ENCODE results near the gene USP49. TPM values are rescaled to one million over a fixed set of nuclear protein-coding genes. Genes with fewer than 3 reads are reported as not detected.

Gene USP49
- total and polyA plus RNA-seq, 2 of the 13 experiments (the other 11 are each of a cell fraction or from before 2014, with no cell fraction given) = 2.9 to 4.3 TPM

DNA sequence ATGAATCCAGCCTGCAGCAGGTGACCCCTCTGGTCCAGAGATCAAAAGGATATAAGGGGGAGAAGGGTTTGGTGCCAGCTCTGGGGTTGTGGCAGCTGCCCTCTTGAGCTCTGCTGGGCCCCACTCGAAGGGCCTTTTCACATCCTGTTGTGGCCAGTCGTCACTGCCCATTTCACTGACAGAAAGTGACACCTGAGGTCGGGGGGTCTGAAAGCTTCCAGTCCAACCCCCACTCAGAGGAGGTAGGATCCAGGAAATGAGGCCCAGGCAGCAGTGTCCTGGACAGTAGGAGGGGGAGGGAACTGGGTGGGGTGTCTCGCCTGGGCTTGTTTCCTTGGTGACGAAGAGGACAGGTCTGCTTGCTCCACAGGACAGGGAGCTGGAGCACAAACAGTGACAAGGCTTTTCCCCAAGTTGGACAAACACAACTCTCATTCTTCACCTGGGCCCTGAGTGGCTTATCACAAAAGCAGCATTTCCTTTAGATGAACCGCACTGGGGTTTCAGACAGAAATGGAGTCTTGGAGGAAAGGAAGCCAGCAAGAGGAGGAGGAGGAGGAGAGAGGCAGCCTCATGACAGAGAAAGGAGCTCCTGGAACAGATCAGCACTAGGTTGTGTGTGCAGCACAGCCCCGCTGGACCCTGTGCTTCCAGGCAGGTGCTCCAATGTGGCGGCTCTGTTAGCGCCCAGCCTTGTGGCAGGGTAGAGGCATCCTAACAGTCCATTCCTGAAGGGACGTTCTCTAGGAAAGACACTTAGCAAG lies 126.4 kb downstream of the USP49 start (continued):
- TF ChIP-seq, protein P1, sequence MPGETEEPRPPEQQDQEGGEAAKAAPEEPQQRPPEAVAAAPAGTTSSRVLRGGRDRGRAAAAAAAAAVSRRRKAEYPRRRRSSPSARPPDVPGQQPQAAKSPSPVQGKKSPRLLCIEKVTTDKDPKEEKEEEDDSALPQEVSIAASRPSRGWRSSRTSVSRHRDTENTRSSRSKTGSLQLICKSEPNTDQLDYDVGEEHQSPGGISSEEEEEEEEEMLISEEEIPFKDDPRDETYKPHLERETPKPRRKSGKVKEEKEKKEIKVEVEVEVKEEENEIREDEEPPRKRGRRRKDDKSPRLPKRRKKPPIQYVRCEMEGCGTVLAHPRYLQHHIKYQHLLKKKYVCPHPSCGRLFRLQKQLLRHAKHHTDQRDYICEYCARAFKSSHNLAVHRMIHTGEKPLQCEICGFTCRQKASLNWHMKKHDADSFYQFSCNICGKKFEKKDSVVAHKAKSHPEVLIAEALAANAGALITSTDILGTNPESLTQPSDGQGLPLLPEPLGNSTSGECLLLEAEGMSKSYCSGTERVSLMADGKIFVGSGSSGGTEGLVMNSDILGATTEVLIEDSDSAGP (CRISPR knock-in tag; IDR thresholded peaks at IDR 0.05; ENCODE audit: borderline replicate concordance) = peak; percentile 24; the same call in 1 of the 2 replicates
- TF ChIP-seq POLR2A (IDR thresholded peaks at IDR 0.05; ENCODE audit: insufficient read depth in 1 of 2, low read depth in 2 of 2, low read length in 2 of 2) = peak in 1 of 2 experiments; percentile 30; a peak in 1 of 4 replicates
- no peak; the same call in 1 of the 2 replicates for TF ChIP-seq NR2C2 (CRISPR knock-in tag; IDR thresholded peaks at IDR 0.05; ENCODE audit: borderline replicate concordance)
- TF ChIP-seq, protein P2, sequence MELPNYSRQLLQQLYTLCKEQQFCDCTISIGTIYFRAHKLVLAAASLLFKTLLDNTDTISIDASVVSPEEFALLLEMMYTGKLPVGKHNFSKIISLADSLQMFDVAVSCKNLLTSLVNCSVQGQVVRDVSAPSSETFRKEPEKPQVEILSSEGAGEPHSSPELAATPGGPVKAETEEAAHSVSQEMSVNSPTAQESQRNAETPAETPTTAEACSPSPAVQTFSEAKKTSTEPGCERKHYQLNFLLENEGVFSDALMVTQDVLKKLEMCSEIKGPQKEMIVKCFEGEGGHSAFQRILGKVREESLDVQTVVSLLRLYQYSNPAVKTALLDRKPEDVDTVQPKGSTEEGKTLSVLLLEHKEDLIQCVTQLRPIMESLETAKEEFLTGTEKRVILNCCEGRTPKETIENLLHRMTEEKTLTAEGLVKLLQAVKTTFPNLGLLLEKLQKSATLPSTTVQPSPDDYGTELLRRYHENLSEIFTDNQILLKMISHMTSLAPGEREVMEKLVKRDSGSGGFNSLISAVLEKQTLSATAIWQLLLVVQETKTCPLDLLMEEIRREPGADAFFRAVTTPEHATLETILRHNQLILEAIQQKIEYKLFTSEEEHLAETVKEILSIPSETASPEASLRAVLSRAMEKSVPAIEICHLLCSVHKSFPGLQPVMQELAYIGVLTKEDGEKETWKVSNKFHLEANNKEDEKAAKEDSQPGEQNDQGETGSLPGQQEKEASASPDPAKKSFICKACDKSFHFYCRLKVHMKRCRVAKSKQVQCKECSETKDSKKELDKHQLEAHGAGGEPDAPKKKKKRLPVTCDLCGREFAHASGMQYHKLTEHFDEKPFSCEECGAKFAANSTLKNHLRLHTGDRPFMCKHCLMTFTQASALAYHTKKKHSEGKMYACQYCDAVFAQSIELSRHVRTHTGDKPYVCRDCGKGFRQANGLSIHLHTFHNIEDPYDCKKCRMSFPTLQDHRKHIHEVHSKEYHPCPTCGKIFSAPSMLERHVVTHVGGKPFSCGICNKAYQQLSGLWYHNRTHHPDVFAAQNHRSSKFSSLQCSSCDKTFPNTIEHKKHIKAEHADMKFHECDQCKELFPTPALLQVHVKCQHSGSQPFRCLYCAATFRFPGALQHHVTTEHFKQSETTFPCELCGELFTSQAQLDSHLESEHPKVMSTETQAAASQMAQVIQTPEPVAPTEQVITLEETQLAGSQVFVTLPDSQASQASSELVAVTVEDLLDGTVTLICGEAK (IDR thresholded peaks at IDR 0.05) = no peak
- TF ChIP-seq, protein P2 (CRISPR knock-in tag; IDR thresholded peaks at IDR 0.05) = no peak
- TF ChIP-seq ZNF143 (CRISPR knock-in tag; IDR thresholded peaks at IDR 0.05) = no peak; the same call in 1 of the 2 replicates
- 0 out of 2 replicates have a peak, but pooled peaks have one; percentile 60 for TF ChIP-seq ZFP90 (CRISPR knock-in tag; IDR thresholded peaks at IDR 0.05; ENCODE audit: borderline replicate concordance)
- peak; percentile 14; the same call in 1 of the 2 replicates for TF ChIP-seq RXRB (CRISPR knock-in tag; IDR thresholded peaks at IDR 0.05; ENCODE audit: borderline replicate concordance)
- TF ChIP-seq ZNF878 (CRISPR knock-in tag; IDR thresholded peaks at IDR 0.05) = no peak
- TF ChIP-seq ZNF451 (CRISPR knock-in tag; IDR thresholded peaks at IDR 0.05) = peak; percentile 76; the same call in 1 of the 2 replicates
- TF ChIP-seq, protein P3, sequence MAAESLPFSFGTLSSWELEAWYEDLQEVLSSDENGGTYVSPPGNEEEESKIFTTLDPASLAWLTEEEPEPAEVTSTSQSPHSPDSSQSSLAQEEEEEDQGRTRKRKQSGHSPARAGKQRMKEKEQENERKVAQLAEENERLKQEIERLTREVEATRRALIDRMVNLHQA (CRISPR knock-in tag; IDR thresholded peaks at IDR 0.05) = no peak
- TF ChIP-seq ZNF713 (CRISPR knock-in tag; IDR thresholded peaks at IDR 0.05) = no peak
- TF ChIP-seq ZNF772 (CRISPR knock-in tag; IDR thresholded peaks at IDR 0.05) = no peak
- no peak for TF ChIP-seq JARID2 (CRISPR knock-in tag; IDR thresholded peaks at IDR 0.05; ENCODE audit: insufficient replicate concordance)
- TF ChIP-seq, protein P4, sequence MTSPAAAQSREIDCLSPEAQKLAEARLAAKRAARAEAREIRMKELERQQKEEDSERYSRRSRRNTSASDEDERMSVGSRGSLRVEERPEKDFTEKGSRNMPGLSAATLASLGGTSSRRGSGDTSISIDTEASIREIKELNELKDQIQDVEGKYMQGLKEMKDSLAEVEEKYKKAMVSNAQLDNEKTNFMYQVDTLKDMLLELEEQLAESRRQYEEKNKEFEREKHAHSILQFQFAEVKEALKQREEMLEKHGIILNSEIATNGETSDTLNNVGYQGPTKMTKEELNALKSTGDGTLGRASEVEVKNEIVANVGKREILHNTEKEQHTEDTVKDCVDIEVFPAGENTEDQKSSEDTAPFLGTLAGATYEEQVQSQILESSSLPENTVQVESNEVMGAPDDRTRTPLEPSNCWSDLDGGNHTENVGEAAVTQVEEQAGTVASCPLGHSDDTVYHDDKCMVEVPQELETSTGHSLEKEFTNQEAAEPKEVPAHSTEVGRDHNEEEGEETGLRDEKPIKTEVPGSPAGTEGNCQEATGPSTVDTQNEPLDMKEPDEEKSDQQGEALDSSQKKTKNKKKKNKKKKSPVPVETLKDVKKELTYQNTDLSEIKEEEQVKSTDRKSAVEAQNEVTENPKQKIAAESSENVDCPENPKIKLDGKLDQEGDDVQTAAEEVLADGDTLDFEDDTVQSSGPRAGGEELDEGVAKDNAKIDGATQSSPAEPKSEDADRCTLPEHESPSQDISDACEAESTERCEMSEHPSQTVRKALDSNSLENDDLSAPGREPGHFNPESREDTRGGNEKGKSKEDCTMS (CRISPR knock-in tag; conservative IDR thresholded peaks at IDR 0.05) = no peak
